T-helper 2 cell treated with Interferon-gamma antibody and Interleukin-4, amounts not matched to agents 5 μg/mL and 100 μg/mL, for 36 hours (primary cell): ENCODE data around the gene SLC39A3.
"Not testable (repeated sequence)": the region's sequence is repeated elsewhere in the genome, so short reads cannot be mapped to it uniquely, and the experiment has no call there.

Source experiments
- DNase-seq: peaks from one replicate; pipeline ENCODE4 v3.0.0; 2021; ENCODE audit warnings: low spot score
- H3K27ac Mint-ChIP-seq: one replicate; pipeline ENCODE4 v1.8.0; 2021; ENCODE audit warnings: mild to moderate bottlenecking, mixed read lengths
- H3K27me3 Mint-ChIP-seq: one replicate; pipeline ENCODE4 v1.8.0; 2021; ENCODE audit warnings: low read depth, mixed read lengths
- H3K36me3 Mint-ChIP-seq: one replicate; pipeline ENCODE4 v1.8.0; 2021; ENCODE audit warnings: low read depth, mixed read lengths
- H3K4me1 Mint-ChIP-seq: one replicate; pipeline ENCODE4 v1.8.0; 2021; ENCODE audit warnings: low read depth, mixed read lengths
- H3K4me3 Mint-ChIP-seq: one replicate; pipeline ENCODE4 v1.8.0; 2022; ENCODE audit warnings: mild to moderate bottlenecking, moderate library complexity, mixed read lengths
- H3K9me3 Mint-ChIP-seq: one replicate; pipeline ENCODE4 v1.8.0; 2021; ENCODE audit warnings: mixed read lengths

SLC39A3 gene

GRCh38 chr19:2716722-2717637 is 22.8 kb downstream of the SLC39A3 start:
- Mint-ChIP-seq H3K27ac (no peak overlapping the region), H3K36me3 (peaks cover 4% of the 10 kb centered on the region), H3K9me3 (peaks cover 11% of the 10 kb centered on the region), H3K4me1 (peaks cover 2% of the 10 kb centered on the region), H3K27me3 (peaks cover 15% of the 10 kb centered on the region), H3K4me3 (no peak overlapping the region)
- no peak for DNase-seq

- no peak overlapping the region for H3K4me3 Mint-ChIP-seq
- H3K27me3 Mint-ChIP-seq: peaks cover 10% of the 10 kb centered on the region
- H3K4me1 Mint-ChIP-seq: peaks cover 2% of the 10 kb centered on the region
- no peak overlapping the region for H3K27ac Mint-ChIP-seq
- no peak for DNase-seq
- peaks cover 11% of the 10 kb centered on the region for H3K9me3 Mint-ChIP-seq
- H3K36me3 Mint-ChIP-seq: peaks cover 4% of the 10 kb centered on the region
Measured at GRCh38 chr19:2716275-2716650, 23.6 kb downstream of the SLC39A3 start.

- Mint-ChIP-seq H3K4me3 (no peak overlapping the region), H3K27me3 (peaks cover 10% of the 10 kb centered on the region), H3K27ac (no peak overlapping the region), H3K4me1 (peaks cover 2% of the 10 kb centered on the region), H3K36me3 (peaks cover 4% of the 10 kb centered on the region), H3K9me3 (peaks cover 11% of the 10 kb centered on the region)
- no peak for DNase-seq
Measured at GRCh38 chr19:2715470-2716274, 24.1 kb downstream of the SLC39A3 start.

GRCh38 chr19:2714531-2715269 is 25.1 kb downstream of the SLC39A3 start:
- no peaks in the 10 kb centered on the region for H3K4me1 Mint-ChIP-seq
- peaks cover 7% of the 10 kb centered on the region for H3K27me3 Mint-ChIP-seq
- H3K36me3 Mint-ChIP-seq: peaks cover 4% of the 10 kb centered on the region
- no peak overlapping the region for H3K4me3 Mint-ChIP-seq
- H3K27ac Mint-ChIP-seq: no peak overlapping the region
- H3K9me3 Mint-ChIP-seq: peaks cover 11% of the 10 kb centered on the region
- DNase-seq: no peak

- not testable (repeated sequence) for H3K27me3 Mint-ChIP-seq, DNase-seq, H3K36me3 Mint-ChIP-seq, H3K4me1 Mint-ChIP-seq, H3K27ac Mint-ChIP-seq, H3K4me3 Mint-ChIP-seq
- H3K9me3 Mint-ChIP-seq: peaks cover 11% of the 10 kb centered on the region
Measured at GRCh38 chr19:2714102-2714501, 25.7 kb downstream of the SLC39A3 start.

- H3K27me3 Mint-ChIP-seq, H3K4me3 Mint-ChIP-seq, H3K36me3 Mint-ChIP-seq, H3K4me1 Mint-ChIP-seq, H3K27ac Mint-ChIP-seq, DNase-seq: not testable (repeated sequence)
- H3K9me3 Mint-ChIP-seq: peaks cover 11% of the 10 kb centered on the region
Measured at GRCh38 chr19:2713170-2713569, 26.6 kb downstream of the SLC39A3 start.

- H3K4me1 Mint-ChIP-seq: no peaks in the 10 kb centered on the region
- no peaks in the 10 kb centered on the region for H3K27me3 Mint-ChIP-seq
- no peak overlapping the region for H3K4me3 Mint-ChIP-seq
- no peak overlapping the region for H3K27ac Mint-ChIP-seq
- peaks cover 4% of the 10 kb centered on the region for H3K36me3 Mint-ChIP-seq
- peaks cover 11% of the 10 kb centered on the region for H3K9me3 Mint-ChIP-seq
- no peak for DNase-seq
Measured at GRCh38 chr19:2711875-2712205, 28.0 kb downstream of the SLC39A3 start.

GRCh38 chr19:2711172-2711874 is 28.5 kb downstream of the SLC39A3 start:
- no peak for DNase-seq

GRCh38 chr19:2706251-2706650 is 33.6 kb downstream of the SLC39A3 start:
- Mint-ChIP-seq H3K4me1 (peaks cover 5% of the 10 kb centered on the region), H3K27ac (no peak overlapping the region)
- no peak for DNase-seq

More at GRCh38 chr19:2711172-2711874, 28.5 kb downstream of the SLC39A3 start:
- Mint-ChIP-seq H3K36me3 (peaks cover 4% of the 10 kb centered on the region), H3K27me3 (no peaks in the 10 kb centered on the region), H3K4me1 (no peaks in the 10 kb centered on the region), H3K27ac (no peak overlapping the region), H3K4me3 (no peak overlapping the region), H3K9me3 (peaks cover 11% of the 10 kb centered on the region)

GRCh38 chr19:2703691-2704216 is 36.1 kb downstream of the SLC39A3 start:
- H3K4me1 Mint-ChIP-seq: peaks cover 5% of the 10 kb centered on the region
- H3K9me3 Mint-ChIP-seq: no peaks in the 10 kb centered on the region
- DNase-seq: no peak
- H3K27me3 Mint-ChIP-seq: peaks cover 8% of the 10 kb centered on the region
- H3K27ac Mint-ChIP-seq: no peak overlapping the region
- no peaks in the 10 kb centered on the region for H3K36me3 Mint-ChIP-seq
- H3K4me3 Mint-ChIP-seq: no peak overlapping the region

More at GRCh38 chr19:2706251-2706650, 33.6 kb downstream of the SLC39A3 start:
- Mint-ChIP-seq H3K27me3 (peaks cover 8% of the 10 kb centered on the region), H3K4me3 (no peak overlapping the region), H3K36me3 (no peaks in the 10 kb centered on the region), H3K9me3 (no peaks in the 10 kb centered on the region)

GRCh38 chr19:2703077-2703437 is 36.8 kb downstream of the SLC39A3 start:
- peak overlapping the region; percentile 61 for H3K4me3 Mint-ChIP-seq
- DNase-seq: no peak
- peaks cover 5% of the 10 kb centered on the region for H3K4me1 Mint-ChIP-seq
- no peaks in the 10 kb centered on the region for H3K9me3 Mint-ChIP-seq
- peaks cover 8% of the 10 kb centered on the region for H3K27me3 Mint-ChIP-seq
- H3K27ac Mint-ChIP-seq: no peak overlapping the region
- no peaks in the 10 kb centered on the region for H3K36me3 Mint-ChIP-seq

GRCh38 chr19:2702170-2703076 is 37.4 kb downstream of the SLC39A3 start, which contains the start of gene GNG7:
TSS of gene GNG7 (minus strand) at chr19:2702694. CDS start at chr19:2520688, 182,006 bp downstream.
- Mint-ChIP-seq H3K4me3 (peak within 1 kb of the TSS; percentile 61), H3K4me1 (peaks cover 5% of the 10 kb centered on the region), H3K36me3 (no peaks in the 10 kb centered on the region), H3K9me3 (no peaks in the 10 kb centered on the region), H3K27me3 (peaks cover 8% of the 10 kb centered on the region), H3K27ac (no peak within 1 kb of the TSS)
- DNase-seq: peak; percentile 92
